K562 (cell line): ENCODE measurements around the gene TIPARP.

ENCODE experiments used
- BHLHE40 ChIP-seq: IDR thresholded peaks from 2 replicates; pipeline ENCODE4 v1.6.1; 2011; ENCODE audit warnings: low read length, improper control_type of control experiment
- EP300 ChIP-seq: IDR thresholded peaks from 2 replicates; pipeline ENCODE4 v1.6.1; 2012; ENCODE audit warnings: low read length, improper control_type of control experiment
- FOSL1 ChIP-seq: fragments of 200-800 bp; sonication (Bioruptor generic); conservative IDR thresholded peaks from 2 replicates; pipeline ENCODE4 v1.6.1; 2016; ENCODE audit warnings: missing genetic modification characterization, missing compliant biosample characterization
- JUNB ChIP-seq: fragments of 450-650 bp; formaldehyde crosslinking; conservative IDR thresholded peaks from 2 replicates; pipeline ENCODE4 v1.4.0; 2020; ENCODE audit warnings: mild to moderate bottlenecking
- MAFG ChIP-seq: fragments of 450-650 bp; conservative IDR thresholded peaks from 2 replicates; pipeline ENCODE4 v1.6.1; 2016; ENCODE audit warnings: missing genetic modification characterization, missing compliant biosample characterization
- MTA3 ChIP-seq: fragments of 450-650 bp; formaldehyde crosslinking; IDR thresholded peaks from 2 replicates; pipeline ENCODE4 v1.6.1; 2017; ENCODE audit warnings: mild to moderate bottlenecking, borderline replicate concordance
- MYBL2 ChIP-seq, 2 experiments: fragments of 450-650 bp in 1 of 2; sonication (generic) in 1 of 2; formaldehyde crosslinking in 1 of 2; IDR thresholded peaks; 2 replicates each; pipeline versions ENCODE4 v1.6.1 to v1.8.1; 2017 to 2022; ENCODE audit warnings: borderline replicate concordance in 1 of 2, inconsistent platforms in 1 of 2, low read depth in 1 of 2, mild to moderate bottlenecking in 1 of 2, missing genetic modification reagents in 1 of 2, moderate library complexity in 1 of 2
- PHF21A ChIP-seq: fragments of 450-650 bp; IDR thresholded peaks from 2 replicates; pipeline ENCODE4 v1.6.1; 2017; ENCODE audit warnings: low read depth, borderline replicate concordance
- ZNF3 ChIP-seq: fragments of 250-450 bp; sonication (Bioruptor Pico); IDR thresholded peaks from 2 replicates; pipeline ENCODE4 v1.5.0; 2021; ENCODE audit warnings: mild to moderate bottlenecking, moderate library complexity
- TF ChIP-seq, protein P1 (sequence below), 3 experiments: IDR thresholded peaks in 2 of 3; conservative IDR thresholded peaks in 1 of 3; 2 replicates each; pipeline ENCODE4 v1.5.1; 2011 to 2012; ENCODE audit warnings: low read length in 3 of 3, mild to moderate bottlenecking in 3 of 3, control low read depth in 2 of 3, improper control_type of control experiment in 1 of 3, inconsistent platforms in 1 of 3, low read depth in 1 of 3, mixed read lengths in 1 of 3, moderate library complexity in 1 of 3; ENCODE audit not compliant: insufficient read depth in 2 of 3

DNA sequence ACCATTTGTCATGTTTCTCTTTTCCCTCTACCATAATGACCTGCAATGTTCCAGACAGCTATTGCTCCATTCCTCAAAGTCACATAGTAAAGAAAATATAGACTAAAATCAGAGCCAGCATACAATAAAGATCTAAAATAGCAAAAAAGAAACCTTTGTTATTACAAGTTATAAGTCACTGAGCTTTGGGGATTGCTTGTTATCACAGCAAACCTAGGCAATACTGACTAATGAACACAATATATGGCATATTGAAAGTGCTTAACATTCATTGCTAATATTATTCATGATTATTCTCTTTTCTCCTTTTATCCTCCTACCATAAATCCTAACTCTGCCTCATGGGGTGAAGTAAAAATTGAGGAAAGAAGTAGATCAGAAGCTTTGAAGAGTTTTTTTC, 27.4 kb upstream of the TIPARP start:
- no peak for TF ChIP-seq MTA3
- no peak for TF ChIP-seq MYBL2 (IDR thresholded peaks at IDR 0.05; ENCODE audit: low read depth)
- TF ChIP-seq MYBL2 (CRISPR knock-in tag; IDR thresholded peaks at IDR 0.05; ENCODE audit: borderline replicate concordance), result no peak
- no peak for TF ChIP-seq BHLHE40
- TF ChIP-seq ZNF3, result no peak
- TF ChIP-seq, protein P1, sequence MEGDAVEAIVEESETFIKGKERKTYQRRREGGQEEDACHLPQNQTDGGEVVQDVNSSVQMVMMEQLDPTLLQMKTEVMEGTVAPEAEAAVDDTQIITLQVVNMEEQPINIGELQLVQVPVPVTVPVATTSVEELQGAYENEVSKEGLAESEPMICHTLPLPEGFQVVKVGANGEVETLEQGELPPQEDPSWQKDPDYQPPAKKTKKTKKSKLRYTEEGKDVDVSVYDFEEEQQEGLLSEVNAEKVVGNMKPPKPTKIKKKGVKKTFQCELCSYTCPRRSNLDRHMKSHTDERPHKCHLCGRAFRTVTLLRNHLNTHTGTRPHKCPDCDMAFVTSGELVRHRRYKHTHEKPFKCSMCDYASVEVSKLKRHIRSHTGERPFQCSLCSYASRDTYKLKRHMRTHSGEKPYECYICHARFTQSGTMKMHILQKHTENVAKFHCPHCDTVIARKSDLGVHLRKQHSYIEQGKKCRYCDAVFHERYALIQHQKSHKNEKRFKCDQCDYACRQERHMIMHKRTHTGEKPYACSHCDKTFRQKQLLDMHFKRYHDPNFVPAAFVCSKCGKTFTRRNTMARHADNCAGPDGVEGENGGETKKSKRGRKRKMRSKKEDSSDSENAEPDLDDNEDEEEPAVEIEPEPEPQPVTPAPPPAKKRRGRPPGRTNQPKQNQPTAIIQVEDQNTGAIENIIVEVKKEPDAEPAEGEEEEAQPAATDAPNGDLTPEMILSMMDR (IDR thresholded peaks at IDR 0.05 in 2 of 3, conservative IDR thresholded peaks at IDR 0.05 in 1 of 3; ENCODE audit: insufficient read depth in 2 of 3, low read depth in 1 of 3, low read length in 3 of 3), result no peak
- no peak for TF ChIP-seq PHF21A
- no peak for TF ChIP-seq EP300
- TF ChIP-seq FOSL1 (tag), result no peak
- TF ChIP-seq JUNB, result no peak
- TF ChIP-seq MAFG (tag), result no peak
